Liver (tissue), 9 donors: ENCODE measurements around the gene SORL1. TPM values are rescaled to one million over a fixed set of nuclear protein-coding genes. Genes with fewer than 3 reads are reported as not detected.

Experiments
- DNase-seq: peaks from one replicate; pipeline ENCODE4 v3.0.0-alpha.2; 2017; ENCODE audit warnings: low spot score
- H3K27ac ChIP-seq, 2 donors: one replicate each; pipeline ENCODE4 v1.7.0; 2013; ENCODE audit warnings: inconsistent platforms in 2 of 2, low read length in 2 of 2, control low read depth in 1 of 2, low read depth in 1 of 2, mild to moderate bottlenecking in 1 of 2
- H3K27me3 ChIP-seq, 4 donors: one replicate each; pipeline versions ENCODE4 v1.6.1 to v1.7.0; 2013; ENCODE audit warnings: low read length in 3 of 4, inconsistent platforms in 1 of 4, mild to moderate bottlenecking in 1 of 4, moderate library complexity in 1 of 4; ENCODE audit not compliant: control insufficient read depth in 4 of 4, insufficient read depth in 4 of 4
- H3K36me3 ChIP-seq, 4 donors: one replicate each; pipeline versions ENCODE4 v1.6.1 to v1.7.0; 2013; ENCODE audit warnings: low read length in 3 of 4, mild to moderate bottlenecking in 3 of 4, low read depth in 1 of 4, moderate library complexity in 1 of 4; ENCODE audit not compliant: control insufficient read depth in 4 of 4, insufficient read depth in 3 of 4
- H3K4me1 ChIP-seq, 4 donors: one replicate each; pipeline versions ENCODE4 v1.6.1 to v1.7.0; 2013; ENCODE audit warnings: low read length in 3 of 4, mild to moderate bottlenecking in 3 of 4, moderate library complexity in 1 of 4; ENCODE audit not compliant: control insufficient read depth in 4 of 4, insufficient read depth in 4 of 4
- H3K4me3 ChIP-seq, 3 donors: one replicate each; pipeline versions ENCODE4 v1.6.1 to v1.7.0; 2013; ENCODE audit warnings: low read length in 3 of 3, control low read depth in 1 of 3, low read depth in 1 of 3, mild to moderate bottlenecking in 1 of 3
- H3K9ac ChIP-seq, 2 donors: one replicate each; pipeline ENCODE4 v1.7.0; 2013; ENCODE audit warnings: low read length in 2 of 2, mild to moderate bottlenecking in 2 of 2, moderate library complexity in 2 of 2, control low read depth in 1 of 2, low read depth in 1 of 2
- H3K9me3 ChIP-seq, 4 donors: one replicate each; pipeline versions ENCODE4 v1.6.1 to v1.7.0; 2013; ENCODE audit warnings: low read length in 3 of 4; ENCODE audit not compliant: control insufficient read depth in 4 of 4
- ATF3 ChIP-seq: IDR thresholded peaks from 2 replicates; pipeline ENCODE4 v1.6.1; 2016; ENCODE audit warnings: antibody characterized with exemption
- CTCF ChIP-seq: fragments of 150-350 bp; IDR thresholded peaks from 2 replicates; pipeline ENCODE4 v1.5.1; 2017; ENCODE audit warnings: improper control_type of control experiment, low read depth, low read length; ENCODE audit not compliant: missing input control
- EGR1 ChIP-seq, 2 donors: IDR thresholded peaks; 2 replicates each; pipeline ENCODE4 v1.6.1; 2016 to 2018; ENCODE audit warnings: antibody characterized with exemption in 2 of 2, low read depth in 2 of 2
- FOXA1 ChIP-seq: IDR thresholded peaks from 2 replicates; pipeline ENCODE4 v1.6.1; 2016; ENCODE audit warnings: antibody characterized with exemption
- FOXA2 ChIP-seq: IDR thresholded peaks from 2 replicates; pipeline ENCODE4 v1.6.1; 2016; ENCODE audit warnings: antibody characterized with exemption
- GABPA ChIP-seq, 2 donors: IDR thresholded peaks in 1 of 2; conservative IDR thresholded peaks in 1 of 2; 2 replicates each; pipeline ENCODE4 v1.6.1; 2016; ENCODE audit warnings: antibody characterized with exemption in 2 of 2, mild to moderate bottlenecking in 1 of 2, moderate library complexity in 1 of 2
- HNF4A ChIP-seq, 2 donors: conservative IDR thresholded peaks; 2 replicates each; pipeline ENCODE4 v1.6.1; 2016; ENCODE audit warnings: antibody characterized with exemption in 2 of 2, mild to moderate bottlenecking in 2 of 2
- HNF4G ChIP-seq: IDR thresholded peaks from 2 replicates; pipeline ENCODE4 v1.6.1; 2016; ENCODE audit warnings: antibody characterized with exemption
- JUND ChIP-seq, 2 donors: IDR thresholded peaks; 2 replicates each; pipeline ENCODE4 v1.6.1; 2016; ENCODE audit warnings: antibody characterized with exemption in 2 of 2
- NR2F2 ChIP-seq: IDR thresholded peaks from 2 replicates; pipeline ENCODE4 v1.6.1; 2016; ENCODE audit warnings: antibody characterized with exemption
- REST ChIP-seq: IDR thresholded peaks from 2 replicates; pipeline ENCODE4 v1.6.1; 2016; ENCODE audit warnings: antibody characterized with exemption, mild to moderate bottlenecking
- RXRA ChIP-seq, 2 donors: IDR thresholded peaks; 2 replicates each; pipeline ENCODE4 v1.6.1; 2017 to 2018; ENCODE audit warnings: antibody characterized with exemption in 2 of 2, mild to moderate bottlenecking in 1 of 2
- SP1 ChIP-seq: IDR thresholded peaks from 2 replicates; pipeline ENCODE4 v1.6.1; 2018; ENCODE audit warnings: antibody characterized with exemption, mild to moderate bottlenecking
- TAF1 ChIP-seq: conservative IDR thresholded peaks from 2 replicates; pipeline ENCODE4 v1.6.1; 2016; ENCODE audit warnings: antibody characterized with exemption, mild to moderate bottlenecking
- YY1 ChIP-seq: IDR thresholded peaks from 2 replicates; pipeline ENCODE4 v1.6.1; 2016; ENCODE audit warnings: antibody characterized with exemption, mild to moderate bottlenecking
- ZBTB33 ChIP-seq: IDR thresholded peaks from 2 replicates; pipeline ENCODE4 v1.6.1; 2016; ENCODE audit warnings: antibody characterized with exemption
- WGBS: extraction: QIAGEN DNeasy Blood & Tissue Kit; methylation state at CpG from one replicate; pipeline ENCODE4 v1.1.7; 2013; 5-methylcytosine and 5-hydroxymethylcytosine counted together
- polyA plus RNA-seq, 2 donors: library from polyadenylated mRNA; stranded (reverse) in 1 of 2; unstranded in 1 of 2; fragments of 200-250 nt in 1 of 2; fragments of >200 nt in 1 of 2; fragmentation: Nextera tagmentation in 1 of 2; extraction: Ambion mirVana in 1 of 2; gene quantifications; one replicate each; pipeline versions ENCODE4 v1.2.1 to v1.2.3, GENCODE V29; 2013 to 2015
- total RNA-seq, 2 donors: library from RNA; depleted of rRNA; stranded (reverse); fragments of >200 nt; gene quantifications; one replicate each; pipeline ENCODE4 v1.2.3, GENCODE V29; 2014
- donor health status: healthy.
- donor health status: healthy.
- donor health status: healthy.
- donor health status: healthy.
- donor health status: healthy.

The SORL1 gene
- total and polyA plus RNA-seq, 4 donors: 14.6 to 124 (median 25.4) TPM

- H3K9me3 ChIP-seq: no peaks in the 10 kb centered on the region
- peaks cover 0 to 16% (median 1%) of the 10 kb centered on the region in 4 donors for H3K4me1 ChIP-seq
- no peak overlapping the region for H3K9ac ChIP-seq
- DNase-seq: no peak
- TF ChIP-seq REST (no peak), NR2F2 (no peak)
- no peak overlapping the region for H3K27ac ChIP-seq
- WGBS: 94% methylated on average over 9 of the region's 9 CpGs
- H3K4me3 ChIP-seq: no peak overlapping the region
- peaks cover 3 to 34% (median 25%) of the 10 kb centered on the region in 4 donors for H3K36me3 ChIP-seq
- H3K27me3 ChIP-seq: no peaks in the 10 kb centered on the region
Observed at GRCh38 chr11:121512468-121513465, 60.7 kb downstream of the SORL1 start.

- Histone ChIP-seq H3K36me3 (peaks cover 1 to 42% (median 27%) of the 10 kb centered on the region in 4 donors), H3K9me3 (no peaks in the 10 kb centered on the region), H3K4me1 (peaks cover 0 to 16% (median 1%) of the 10 kb centered on the region in 4 donors), H3K9ac (no peak overlapping the region), H3K27ac (no peak overlapping the region), H3K27me3 (no peaks in the 10 kb centered on the region), H3K4me3 (no peak overlapping the region)
- no peak for DNase-seq
- TF ChIP-seq ATF3 (no peak), SP1 (no peak), YY1 (no peak), CTCF (no peak), EGR1 (IDR thresholded peaks at IDR 0.05; ENCODE audit: low read depth in 2 of 2) (no peak), FOXA2 (no peak), JUND (IDR thresholded peaks at IDR 0.05) (no peak), FOXA1 (no peak), ZBTB33 (no peak), TAF1 (no peak), NR2F2 (no peak), HNF4A (conservative IDR thresholded peaks at IDR 0.05) (no peak), HNF4G (no peak), RXRA (IDR thresholded peaks at IDR 0.05) (no peak), GABPA (IDR thresholded peaks at IDR 0.05 in 1 of 2, conservative IDR thresholded peaks at IDR 0.05 in 1 of 2) (no peak)
- 75% methylated on average over 11 of the region's 11 CpGs for WGBS
Observed at GRCh38 chr11:121513807-121514206, 61.7 kb downstream of the SORL1 start.
